Measurements from ENCODE around the gene OR1M1. TPM values are rescaled to one million over a fixed set of nuclear protein-coding genes. Genes with fewer than 3 reads are reported as not detected.

OR1M1 gene
- total RNA-seq, 1 donor from 2014 or later, result not detected

DNA sequence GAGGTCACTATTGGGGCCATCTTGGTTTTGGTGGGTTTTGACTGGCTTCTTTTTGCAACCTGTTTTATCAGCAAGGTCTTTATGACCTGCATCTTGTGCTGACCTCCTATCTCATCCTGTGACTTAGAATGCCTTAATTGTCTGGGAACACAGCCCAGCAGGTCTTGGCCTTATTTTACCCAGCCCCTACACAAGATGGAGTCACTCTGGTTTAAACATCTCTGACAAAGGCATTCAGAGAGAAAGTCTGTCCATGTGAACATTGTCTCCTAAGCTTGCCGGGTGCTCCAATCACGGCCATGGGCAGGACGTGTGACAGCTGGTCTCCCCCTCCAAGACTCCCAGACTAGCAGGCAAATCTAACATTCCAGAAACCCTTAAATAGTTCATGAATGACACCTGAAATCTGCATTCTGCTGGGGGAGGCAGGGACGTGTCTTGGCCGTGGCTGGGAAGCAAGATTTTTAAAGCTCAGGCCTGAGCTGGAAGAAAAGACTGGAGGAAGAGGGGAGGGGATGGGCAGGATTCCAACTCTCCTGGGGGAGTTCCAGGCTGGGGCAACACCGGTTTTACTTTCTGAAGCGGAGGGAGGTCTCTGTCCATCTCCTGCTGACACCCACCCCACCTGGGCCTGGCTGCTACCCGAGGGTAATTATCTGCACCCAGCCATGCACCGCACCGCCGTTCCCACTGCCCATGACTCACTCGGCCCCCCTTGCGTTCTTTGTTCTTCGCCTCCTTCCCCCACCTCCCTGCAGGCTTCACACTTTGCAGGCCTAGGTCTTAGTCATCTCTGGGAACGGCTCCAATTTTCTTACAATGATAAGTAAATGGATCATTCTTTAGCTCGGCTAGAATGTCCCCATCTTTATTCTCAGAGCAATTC lies 11.6 kb upstream of the OR1M1 start:
- DNase-seq (ENCODE audit: low read depth), result peak; percentile 97

DNA sequence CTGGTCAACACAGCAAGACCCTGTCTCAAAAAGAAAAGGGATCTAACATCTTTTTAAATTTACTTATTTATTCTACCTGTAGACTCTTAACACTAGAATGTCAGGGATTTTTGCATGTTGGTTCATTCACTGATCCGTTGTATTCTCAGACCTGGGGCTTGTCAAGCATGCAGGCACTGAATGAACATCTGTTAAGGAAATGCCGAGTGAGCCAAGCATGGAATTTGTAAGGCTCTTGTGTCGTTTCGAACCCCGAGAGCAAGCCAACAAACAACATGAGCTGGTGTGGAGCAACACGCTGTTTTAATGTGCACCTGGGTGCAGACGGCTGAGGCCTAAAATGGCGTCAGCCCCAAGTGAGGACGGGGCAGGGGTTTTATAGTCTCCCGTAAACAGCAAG lies 10.0 kb upstream of the OR1M1 start:
- DNase-seq (ENCODE audit: low read depth), result no peak

DNA sequence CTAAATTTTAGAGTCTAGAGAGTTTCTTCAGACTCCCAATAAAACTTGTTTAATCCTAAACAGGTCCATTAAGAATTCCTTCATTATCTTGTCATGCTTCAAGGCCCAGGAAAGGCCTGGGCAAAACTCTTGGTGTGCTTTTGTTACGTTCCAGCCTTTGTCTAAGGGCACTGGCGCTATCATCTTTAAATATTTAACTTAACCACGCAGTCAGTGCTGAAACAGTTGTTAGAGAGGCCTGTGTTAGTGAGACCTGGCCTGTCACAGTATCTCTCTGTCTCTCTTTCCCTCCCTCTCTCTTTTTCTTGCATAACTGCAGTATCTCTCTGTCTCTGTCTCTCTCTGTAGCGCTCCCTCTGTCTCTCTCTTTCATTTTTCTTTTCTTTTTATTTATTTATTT lies 8.2 kb upstream of the OR1M1 start:
- DNase-seq (ENCODE audit: low read depth), result peak; percentile 46

DNA sequence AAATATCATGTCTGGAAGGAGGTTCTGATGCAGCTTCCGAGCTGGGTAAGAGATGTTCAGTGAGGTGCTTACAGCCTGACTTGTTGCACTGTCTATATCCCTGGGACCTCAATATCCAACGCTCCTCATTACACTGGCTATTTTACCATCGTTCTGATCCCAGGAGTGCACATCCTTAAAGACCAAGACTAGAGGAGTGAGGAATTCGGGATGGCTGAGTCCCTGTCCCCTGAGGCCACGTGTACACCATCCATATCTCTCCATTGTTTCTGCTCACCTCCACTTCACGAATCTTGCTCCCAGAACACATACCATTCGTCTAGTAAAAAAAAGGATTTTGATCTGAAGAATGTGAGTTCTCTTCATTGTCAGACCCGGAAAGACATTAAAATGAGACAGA lies 20.5 kb downstream of the OR1M1 start, which contains the start of gene OR7G2:
TSS of gene OR7G2 (minus strand) at position 101 of the 400 bp plus-strand sequence. CDS start 4,232 bp downstream, outside the sequence.
- no peak for DNase-seq (ENCODE audit: low read depth)

DNA sequence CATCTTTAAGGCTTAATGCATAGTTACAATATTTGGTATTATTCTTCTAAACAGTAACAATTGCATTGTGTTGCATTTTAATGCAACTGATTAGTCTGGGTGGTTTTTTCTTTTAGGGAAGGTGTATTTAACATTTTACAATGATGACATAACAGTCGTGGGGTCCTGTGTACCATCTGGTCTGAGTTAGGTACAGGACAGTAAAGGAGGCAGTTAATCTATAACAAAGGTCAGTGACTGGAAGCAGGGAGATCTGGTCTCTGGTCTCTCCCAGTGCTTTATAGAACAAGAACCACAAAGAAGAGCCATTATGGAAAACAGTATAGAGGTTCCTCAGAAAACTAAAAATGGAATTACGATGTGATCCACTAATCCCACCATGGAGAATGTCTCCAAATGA lies 23.1 kb downstream of the OR1M1 start:
- no peak for DNase-seq (ENCODE audit: low read depth)

DNA sequence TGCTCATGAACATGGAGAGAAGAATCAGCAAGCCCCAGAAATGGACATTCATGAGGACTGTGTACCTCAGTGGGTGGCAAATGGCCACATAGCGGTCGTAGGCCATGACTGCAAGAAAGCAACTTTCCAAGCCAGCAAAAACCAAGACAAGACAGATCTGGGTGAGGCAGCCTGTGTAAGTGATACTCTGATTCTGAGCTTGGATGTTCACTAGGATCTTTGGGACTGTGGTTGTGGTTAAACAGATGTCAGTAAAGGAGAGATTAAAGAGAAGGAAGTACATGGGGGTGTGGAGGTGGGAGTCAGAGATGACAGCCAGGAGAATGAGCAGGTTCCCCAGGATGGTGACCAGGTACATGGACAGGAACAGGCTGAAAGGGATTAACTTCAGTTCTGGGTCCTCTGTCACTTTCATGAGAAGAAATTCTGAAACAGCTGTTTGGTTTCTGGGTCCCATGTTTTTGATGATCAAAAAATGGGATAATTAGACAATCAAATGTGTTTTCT lies 28.5 kb downstream of the OR1M1 start, which contains the start of gene OR7G1:
TSS of gene OR7G1 (minus strand) at position 457 of the 507 bp plus-strand sequence. CDS start at position 457, 0 bp downstream.
- no peak for DNase-seq (ENCODE audit: low read depth)

DNA sequence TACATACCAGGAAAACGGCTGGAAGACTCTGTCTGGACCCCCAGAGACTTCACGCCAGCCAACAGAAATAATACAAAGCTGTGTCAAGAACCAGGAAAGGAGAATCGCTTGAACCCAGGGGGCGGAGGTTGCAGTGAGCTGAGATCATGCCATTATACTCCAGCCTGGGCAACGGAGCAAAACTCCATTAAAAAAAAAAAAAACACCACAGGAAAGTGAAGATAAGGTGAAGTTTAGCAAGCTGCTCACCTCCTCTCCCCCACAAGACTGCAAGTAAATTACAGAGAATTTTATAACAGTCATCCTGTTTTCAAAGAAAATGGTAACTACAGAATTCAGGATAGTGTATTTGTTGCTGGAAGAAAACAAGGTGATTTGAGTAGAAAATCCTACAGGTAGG lies 29.7 kb downstream of the OR1M1 start:
- DNase-seq (ENCODE audit: low read depth), result no peak

DNA sequence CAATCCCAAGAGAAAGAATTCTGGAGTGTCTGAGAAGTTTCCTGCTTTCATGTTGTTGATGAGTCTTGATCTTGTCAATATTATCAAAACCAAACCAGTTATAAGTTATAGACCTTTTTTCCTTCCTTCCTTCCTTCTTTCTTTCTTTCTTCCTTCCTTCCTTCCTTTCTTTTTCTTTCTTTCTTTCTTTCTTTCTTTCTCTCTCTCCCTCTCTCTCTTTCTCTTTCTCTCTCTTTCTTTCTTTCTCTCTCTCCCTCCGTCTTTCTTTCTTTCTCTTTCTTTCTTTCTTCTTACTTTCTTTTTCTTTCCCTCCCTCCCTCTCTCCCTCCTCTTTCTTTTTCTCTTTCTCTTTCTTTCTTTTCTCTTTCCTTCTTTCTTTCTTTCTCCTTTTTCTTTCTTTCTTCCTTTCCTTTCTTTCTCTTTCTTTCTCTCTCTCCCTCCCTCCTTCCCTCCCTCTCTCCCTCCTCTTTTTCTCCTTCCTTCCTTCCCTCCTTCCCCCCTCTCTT lies 40.1 kb downstream of the OR1M1 start, which contains the start of gene OR7G3:
TSS of gene OR7G3 (minus strand) at position 51 of the 506 bp plus-strand sequence. CDS start at position 51, 0 bp downstream.
- DNase-seq (ENCODE audit: low read depth), result no peak

DNA sequence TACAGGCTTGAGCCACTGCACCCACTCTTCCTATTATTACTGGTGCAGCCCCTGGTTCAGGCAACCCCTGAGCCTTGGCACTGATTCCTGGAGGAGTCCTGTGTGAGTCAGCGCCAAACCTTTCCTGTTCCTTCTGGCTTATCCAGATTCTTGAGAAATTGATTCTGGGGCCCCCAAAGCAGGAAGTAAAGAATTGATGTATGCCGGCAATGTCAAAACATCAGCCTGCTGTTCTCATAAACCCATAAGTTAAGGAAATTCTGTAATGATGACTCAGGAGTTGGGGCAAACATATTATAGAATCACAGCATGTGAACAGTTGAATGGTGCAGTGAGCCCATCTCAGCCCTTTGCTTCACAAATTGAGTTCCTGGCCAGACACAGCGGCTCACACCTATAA lies 41.3 kb downstream of the OR1M1 start:
- DNase-seq (ENCODE audit: low read depth), result no peak

DNA sequence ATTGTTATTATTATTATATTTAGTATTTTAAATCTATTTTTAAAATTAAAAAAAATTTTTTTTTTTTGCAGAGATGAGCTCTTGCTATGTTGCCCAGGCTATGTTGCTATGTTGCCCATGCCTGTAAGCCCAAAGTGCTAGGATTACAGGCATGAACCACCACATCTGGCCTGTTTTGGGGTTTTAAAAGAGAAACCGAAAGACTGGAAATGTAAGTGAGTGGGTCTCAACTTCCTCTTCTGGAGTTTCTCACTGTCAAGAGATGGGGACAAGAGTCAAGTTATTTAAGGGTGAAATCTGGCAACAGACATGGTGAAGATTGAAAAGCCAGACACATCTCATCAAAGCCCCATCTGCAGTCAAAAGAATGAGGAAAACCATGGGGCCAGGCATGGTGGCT lies 44.1 kb downstream of the OR1M1 start:
- no peak for DNase-seq (ENCODE audit: low read depth)

DNA sequence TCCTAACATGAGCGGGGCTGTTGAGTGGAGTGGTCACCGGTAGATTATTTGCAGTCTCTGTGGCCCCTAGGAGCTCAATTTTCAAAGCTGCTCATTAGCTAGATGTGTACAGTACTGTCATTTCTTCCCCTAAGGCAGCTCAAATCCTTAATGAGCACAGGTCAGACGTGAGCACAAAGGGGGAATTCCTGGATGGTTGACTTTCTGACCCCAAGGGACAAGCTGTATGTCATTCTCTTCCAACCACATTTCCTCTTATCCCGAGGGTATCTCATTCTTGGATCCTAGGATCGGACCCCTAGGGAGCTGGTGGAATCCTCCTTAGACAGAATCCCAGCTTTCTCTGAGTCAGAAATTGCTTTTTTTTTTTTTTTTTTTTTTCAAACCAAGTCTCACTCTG lies 45.6 kb downstream of the OR1M1 start:
- no peak for DNase-seq (ENCODE audit: low read depth)

DNA sequence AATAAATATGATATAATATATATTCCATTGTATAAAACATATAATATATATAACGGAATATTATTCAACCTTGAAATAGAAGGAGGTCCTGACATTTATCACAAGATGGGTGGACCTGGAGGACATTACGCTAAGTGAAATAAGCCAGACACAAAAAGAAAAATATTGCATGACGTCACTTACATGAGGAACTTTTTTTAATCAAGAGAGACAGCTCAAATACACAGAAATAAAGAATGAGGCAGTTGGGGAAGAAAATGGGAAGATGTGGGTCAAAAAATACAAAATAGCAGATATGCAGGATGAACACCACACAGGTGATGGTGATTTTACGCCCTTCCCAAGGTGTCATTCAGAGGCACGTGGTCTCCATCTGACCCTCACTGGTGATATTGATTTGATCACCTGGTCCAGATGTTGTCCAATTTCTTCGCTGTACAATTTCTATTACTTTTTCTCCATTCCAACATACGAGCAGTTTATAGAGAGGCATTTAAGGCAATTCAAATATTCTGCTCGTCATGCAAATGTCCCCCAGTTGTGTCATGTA lies 52.8 kb downstream of the OR1M1 start:
- no peak for DNase-seq (ENCODE audit: low read depth)

DNA sequence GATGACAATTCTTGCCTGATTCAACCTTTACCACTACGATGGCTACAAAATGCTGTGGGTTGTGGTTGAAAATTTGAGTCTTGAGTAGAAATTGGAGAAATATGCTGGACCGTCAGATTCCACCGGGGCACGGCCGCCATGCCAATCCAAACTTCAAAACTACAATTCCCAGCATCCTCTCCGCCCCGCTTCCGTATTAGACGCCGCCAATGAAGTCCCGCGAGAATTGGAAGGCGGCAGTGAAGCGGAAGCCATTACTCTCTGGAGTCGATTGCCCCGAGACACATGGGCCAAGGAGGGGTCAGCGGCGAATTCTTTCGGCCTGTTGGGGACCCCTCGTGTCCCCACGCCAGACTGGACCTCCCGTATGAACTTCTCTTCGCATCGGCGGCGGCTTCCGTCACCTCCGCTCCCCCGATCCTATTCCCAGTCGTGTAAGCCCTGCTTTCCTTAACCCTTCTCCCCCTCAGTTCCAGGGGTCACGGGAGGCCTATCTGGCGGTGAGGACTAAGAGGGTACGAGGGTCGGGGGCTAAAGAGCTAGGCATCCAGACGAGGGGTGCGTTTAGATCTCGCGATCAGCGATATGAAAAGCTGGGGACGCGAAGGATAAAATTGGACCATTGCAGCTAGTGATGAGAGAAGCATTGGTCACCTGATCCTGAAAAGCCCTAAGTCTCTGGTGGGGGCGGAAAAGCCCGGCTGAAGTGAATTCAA lies 53.5 kb downstream of the OR1M1 start, which contains the start of gene ZNF317:
TSS of gene ZNF317 (plus strand) at position 239 of the 716 bp plus-strand sequence. CDS start 15,620 bp downstream, outside the sequence.
- peak; percentile 84 for DNase-seq (ENCODE audit: low read depth)

DNA sequence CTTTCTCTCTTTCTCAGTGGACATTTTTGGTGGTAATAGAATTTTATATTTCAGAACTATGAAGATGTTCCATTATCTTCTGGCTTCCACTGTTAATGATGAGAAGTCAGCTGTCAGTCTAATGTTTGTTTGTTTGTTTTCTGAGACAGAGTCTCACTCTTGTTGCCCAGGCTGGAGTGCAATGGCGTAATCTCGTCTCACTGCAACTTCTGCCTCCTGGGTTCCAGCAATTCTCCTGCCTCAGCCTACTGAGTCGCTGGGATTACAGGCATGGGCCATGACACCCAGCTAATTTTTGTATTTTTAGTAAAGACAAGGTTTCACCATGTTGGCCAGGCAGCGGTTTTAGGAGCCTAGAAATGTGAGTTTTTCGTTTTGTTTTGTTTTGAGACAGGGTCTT lies 58.1 kb downstream of the OR1M1 start:
- peak; percentile 4 for DNase-seq (ENCODE audit: low read depth)

Other genes with a start within 250 kb of the OR1M1 start
- 0.45 and 1.0 TPM in 2 replicates for gene MUC16, start 76.7 kb upstream of the OR1M1 start, total RNA-seq
- not detected in 2 replicates for gene OR7G2, start 20.4 kb downstream of the OR1M1 start, total RNA-seq
- gene OR7G1, start 28.7 kb downstream of the OR1M1 start, total RNA-seq, result not detected in 2 replicates
- not detected in 2 replicates for gene OR7G3, start 39.9 kb downstream of the OR1M1 start, total RNA-seq
- 11.6 and 28.3 TPM in 2 replicates for gene ZNF317, start 53.3 kb downstream of the OR1M1 start, total RNA-seq
- under 0.01 TPM in 1 of 2 replicates, not detected in the other for gene OR7D2, start 91.9 kb downstream of the OR1M1 start, total RNA-seq
- gene OR7D4, start 132.5 kb downstream of the OR1M1 start, total RNA-seq, result not detected in 2 replicates
- gene OR7E24, start 163.9 kb downstream of the OR1M1 start, total RNA-seq, result not detected in 2 replicates
- 8.5 and 10.9 TPM in 2 replicates for gene ZNF699, start 222.8 kb downstream of the OR1M1 start, total RNA-seq
- 6.4 and 14.3 TPM in 2 replicates for gene ZNF559, start 237.1 kb downstream of the OR1M1 start, total RNA-seq